GM12878 (cell line): ENCODE results near the gene TNFRSF8. TPM values are rescaled to one million over a fixed set of nuclear protein-coding genes. Genes with fewer than 3 reads are reported as not detected.

Experiments used
- ATAC-seq: fragments of 200-7000 bp; cut with Tn5 transposase; 3 replicates; pipeline ENCODE4 v1.9.1; 2020; ENCODE audit warnings: mild to moderate bottlenecking, moderate library complexity
- BruUV-seq: library from RNA; stranded (reverse); fragments of 400-500 nt; replicated peaks from 2 replicates; lab custom pipeline; 2021; lab: Mats Ljungman, UMichigan
- CTCF ChIA-PET: fragments of 300-600 bp; sonication (Branson Sonifier 250); formaldehyde crosslinking; extraction: SDS; loops from one replicate; lab custom pipeline; 2021; ENCODE audit warnings: inconsistent platforms; lab: Yijun Ruan, JAX
- POLR2A ChIA-PET: fragments of 350-600 bp; formaldehyde crosslinking; extraction: SDS; loops from one replicate; lab custom pipeline; 2021; ENCODE audit warnings: inconsistent platforms; lab: Charles Lee
- RAD21 ChIA-PET: fragments of 300-600 bp; sonication (Branson Sonifier 250); formaldehyde crosslinking; loops from one replicate; lab custom pipeline; 2023; ENCODE audit warnings: antibody characterized with exemption; ENCODE audit not compliant: unreplicated experiment; lab: Charles Lee
- SMC1A ChIA-PET: fragments of 300-600 bp; sonication (Branson Sonifier 250); formaldehyde crosslinking; loops from one replicate; lab custom pipeline; 2023; ENCODE audit not compliant: unreplicated experiment, uncharacterized antibody; lab: Charles Lee
- DNase-seq: peaks from one replicate; pipeline ENCODE4 v3.0.0-alpha.2; 2011; ENCODE audit warnings: low read depth, low spot score
- FAIRE-seq: peaks from 3 replicates; lab custom pipeline; 2011; peaks lifted over from hg19 to GRCh38; lab: Jason Lieb, UNC
- H2AFZ ChIP-seq: 2 replicates; pipeline ENCODE4 v1.6.0; 2011; ENCODE audit warnings: low read depth, low read length, control low read depth; ENCODE audit not compliant: control insufficient read depth
- H3K27ac ChIP-seq: 2 replicates; pipeline ENCODE4 v1.5.1; 2011; ENCODE audit warnings: control low read depth; ENCODE audit not compliant: control insufficient read depth, insufficient read depth
- H3K27me3 ChIP-seq, 2 experiments: replicated peaks in 1 of 2; 2 replicates each; pipeline versions ENCODE4 v1.6.0 to v1.6.1; 2011; ENCODE audit warnings: low read length in 1 of 2; ENCODE audit not compliant: control insufficient read depth in 2 of 2, insufficient read depth in 2 of 2
- H3K36me3 ChIP-seq, 2 experiments: 2 replicates each; pipeline ENCODE4 v1.5.1; 2011; ENCODE audit warnings: low read length in 1 of 2; ENCODE audit not compliant: control insufficient read depth in 2 of 2, insufficient read depth in 2 of 2
- H3K4me1 ChIP-seq: 2 replicates; pipeline ENCODE4 v1.6.1; 2011; ENCODE audit warnings: mild to moderate bottlenecking, low read length, moderate library complexity, mixed read lengths; ENCODE audit not compliant: control insufficient read depth, insufficient read depth
- H3K4me2 ChIP-seq: 2 replicates; pipeline ENCODE4 v1.6.0; 2011; ENCODE audit warnings: control low read depth; ENCODE audit not compliant: control insufficient read depth, insufficient read depth
- H3K4me3 ChIP-seq: fragments of 200-600 bp; sonication (generic); 2 replicates; pipeline ENCODE4 v1.5.1; 2016
- H3K79me2 ChIP-seq: 2 replicates; pipeline ENCODE4 v1.6.0; 2011; ENCODE audit warnings: low read length; ENCODE audit not compliant: control insufficient read depth, insufficient read depth
- H3K9ac ChIP-seq: 2 replicates; pipeline ENCODE4 v1.8.0; 2011; ENCODE audit warnings: low read length, control low read depth, mixed read lengths; ENCODE audit not compliant: control insufficient read depth, insufficient read depth
- H3K9me3 ChIP-seq: replicated peaks from 3 replicates; pipeline ENCODE4 v1.5.1; 2011; ENCODE audit warnings: mild to moderate bottlenecking, low read length; ENCODE audit not compliant: control insufficient read depth, insufficient read depth
- H4K20me1 ChIP-seq: 2 replicates; pipeline ENCODE4 v1.6.0; 2011; ENCODE audit not compliant: control insufficient read depth, insufficient read depth
- E4F1 ChIP-seq: fragments of 450-650 bp; IDR thresholded peaks from 2 replicates; pipeline ENCODE4 v1.6.1; 2018; ENCODE audit warnings: borderline replicate concordance, mild to moderate bottlenecking; ENCODE audit not compliant: partially characterized antibody
- GABPA ChIP-seq: IDR thresholded peaks from 2 replicates; pipeline ENCODE4 v1.6.1; 2014; ENCODE audit warnings: antibody characterized with exemption, low read depth, mild to moderate bottlenecking, inconsistent platforms
- GATAD2B ChIP-seq: fragments of 450-650 bp; conservative IDR thresholded peaks from 2 replicates; pipeline ENCODE4 v1.6.1; 2017; ENCODE audit warnings: low read depth, mild to moderate bottlenecking, moderate library complexity
- MXI1 ChIP-seq: fragments of 150-350 bp; IDR thresholded peaks from 2 replicates; pipeline ENCODE4 v1.6.1; 2011; ENCODE audit warnings: low read depth, mild to moderate bottlenecking, inconsistent platforms, low read length, improper control_type of control experiment
- PAX5 ChIP-seq: IDR thresholded peaks from 2 replicates; pipeline ENCODE4 v1.6.1; 2011; ENCODE audit warnings: low read depth, low read length, borderline replicate concordance
- RUNX3 ChIP-seq: IDR thresholded peaks from 2 replicates; pipeline ENCODE4 v1.6.1; 2012; ENCODE audit warnings: low read length, inconsistent platforms
- SIX5 ChIP-seq: IDR thresholded peaks from 2 replicates; pipeline ENCODE4 v1.6.1; 2011; ENCODE audit warnings: mild to moderate bottlenecking, low read depth, low read length, moderate library complexity; ENCODE audit not compliant: severe bottlenecking
- SREBF1 ChIP-seq: IDR thresholded peaks from 2 replicates; pipeline ENCODE4 v1.6.1; 2012; ENCODE audit warnings: mild to moderate bottlenecking, low read length
- ZBTB4 ChIP-seq: fragments of 450-650 bp; formaldehyde crosslinking; IDR thresholded peaks from 2 replicates; pipeline ENCODE4 v1.4.0; 2022; ENCODE audit warnings: mild to moderate bottlenecking, moderate library complexity
- ZNF207 ChIP-seq: fragments of 450-650 bp; IDR thresholded peaks from 2 replicates; pipeline ENCODE4 v1.6.1; 2014; ENCODE audit warnings: antibody characterized with exemption, mild to moderate bottlenecking, borderline replicate concordance
- ZSCAN29 ChIP-seq: fragments of 450-650 bp; IDR thresholded peaks from 2 replicates; pipeline ENCODE4 v1.6.1; 2017; ENCODE audit warnings: mild to moderate bottlenecking, moderate library complexity
- WGBS: methylation state at CpG from one replicate; pipeline ENCODE4 v1.1.6; 2016; ENCODE audit warnings: low lambda C conversion rate; ENCODE audit not compliant: insufficient replicate concordance, insufficient coverage; ENCODE audit errors: missing lambda C conversion rate; 5-methylcytosine and 5-hydroxymethylcytosine counted together
- in situ Hi-C: fragments of 300-500 bp; cut with MboI; formaldehyde crosslinking; loops from 9 replicates; pipeline ENCODE4 v1.14.3; 2018; ENCODE audit warnings: mixed read lengths
- intact Hi-C: fragments of 100-400 bp; cut with micrococcal nuclease; formaldehyde crosslinking; loops from one replicate; pipeline ENCODE4 v1.14.2; 2022; ENCODE audit not compliant: unreplicated experiment
- polyA plus RNA-seq, 11 experiments: library from polyadenylated mRNA; depleted of rRNA in 4 of 11; unstranded in 6 of 11; stranded (reverse) in 5 of 11; fragments of >200 nt; fragmentation: Nextera tagmentation in 4 of 11; fragmentation: Illumina TruSeq in 1 of 11; extraction: Ambion mirVana in 4 of 11; extraction: Trizol in 1 of 11; gene quantifications; 1 replicate in 1 of 11; 2 replicates in 10 of 11; pipeline versions ENCODE4 v1.2.1 to v1.2.3, GENCODE V29; 2011 to 2016; ENCODE audit warnings: inconsistent platforms in 2 of 11, missing spikeins in 2 of 11, low read depth in 1 of 11
- total RNA-seq, 4 experiments: library from RNA; depleted of rRNA in 3 of 4; stranded (reverse); fragments of >200 nt in 3 of 4; fragmentation: Illumina TruSeq in 1 of 4; extraction: Trizol in 1 of 4; gene quantifications; 2 replicates each; pipeline versions ENCODE4 v1.2.1 to v1.2.3, GENCODE V29; 2013 to 2021

TNFRSF8 gene
- total and polyA plus RNA-seq, 10 of the 15 experiments (the other 5 are each of a cell fraction or from before 2014, with no cell fraction given) = 9.8 to 114 (median 58.8) TPM

GRCh38 chr1:12185918-12186678, 123.0 kb downstream of the TNFRSF8 start (continued):
- no peak for TF ChIP-seq PAX5
- no peak for TF ChIP-seq SREBF1
- no peak for TF ChIP-seq ZBTB4

DNA sequence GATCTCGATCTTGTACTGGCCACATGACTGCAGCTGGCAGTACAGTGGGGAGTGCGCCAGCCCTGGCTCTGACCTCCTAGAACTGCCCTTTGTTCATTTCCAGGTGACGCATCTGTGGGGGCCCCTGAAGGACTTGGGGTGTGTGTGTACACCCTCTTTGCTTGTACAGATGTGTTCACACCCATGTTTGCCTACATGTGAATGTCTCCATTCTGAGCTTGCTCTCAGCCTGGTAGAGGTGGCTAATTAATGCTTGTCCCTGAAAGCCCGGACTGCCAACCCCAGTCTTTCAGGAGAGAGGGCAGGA, 123.5 kb downstream of the TNFRSF8 start:
- RAD21 ChIA-PET = interaction anchor here (1.6 kb wide), 1 partner anchor 62 kb away, joined by 4 read pairs; no protein-coding TSS in a partner anchor
- TF ChIP-seq GATAD2B (no peak), MXI1 (no peak), GABPA (no peak), E4F1 (no peak), ZSCAN29 (no peak), RUNX3 (no peak), ZNF207 (no peak), SIX5 (no peak)
- intact Hi-C loops (no loop called here), in situ Hi-C loops (no loop called here)
- Histone ChIP-seq H4K20me1 (peaks cover 9% of the 10 kb centered on the region; the same call in 1 of the 2 replicates), H3K27ac (no peak overlapping the region), H3K4me2 (no peak overlapping the region), H3K9me3 (no peaks in the 10 kb centered on the region), H3K4me1 (peaks cover 16% of the 10 kb centered on the region), H3K27me3 (no peaks in the 10 kb centered on the region), H3K9ac (no peak overlapping the region), H3K36me3 (peaks cover 14 to 20% of the 10 kb centered on the region in 2 experiments), H3K4me3 (no peak overlapping the region), H2AFZ (no peak overlapping the region), H3K79me2 (peaks cover 35% of the 10 kb centered on the region)
- FAIRE-seq (no peak), ATAC-seq (no peak), DNase-seq (no peak)
- SMC1A ChIA-PET = interaction anchor here (1.2 to 1.4 kb wide), 2 partner anchors 11 to 18 kb away, joined by 3 read pairs; no protein-coding TSS in a partner anchor
- CTCF ChIA-PET = interaction anchor here (0.9 kb wide), 1 partner anchor 62 kb away, joined by 3 read pairs; no protein-coding TSS in a partner anchor
- POLR2A ChIA-PET = interaction anchor here (0.6 kb wide), 1 partner anchor 62 kb away, joined by 3 read pairs; no protein-coding TSS in a partner anchor
- no TSS peak for BruUV-seq
- WGBS = 84% methylated on average over 4 of the region's 4 CpGs
